T-cell (primary cell): ENCODE measurements around the gene ANK3. TPM values are rescaled to one million over a fixed set of nuclear protein-coding genes. Genes with fewer than 3 reads are reported as not detected.

Experiments used
- ATAC-seq, 4 experiments: fragments of 200-7000 bp in 3 of 4; fragments of 150-1000 bp in 1 of 4; cut with Tn5 transposase; replicated peaks in 1 of 4; 1 replicate in 3 of 4; 2 replicates in 1 of 4; pipeline ENCODE4 v1.10.0; 2021; ENCODE audit warnings: moderate library complexity in 3 of 4, mild to moderate bottlenecking in 2 of 4, moderate number of reproducible peaks in 1 of 4
- CTCF ChIA-PET, 2 donors: fragments of 300-600 bp; sonication (Branson Sonifier 250); formaldehyde crosslinking; loops; one replicate each; lab custom pipeline; 2022; ENCODE audit warnings: antibody characterized with exemption in 2 of 2; lab: Charles Lee
- POLR2A ChIA-PET, 2 donors: fragments of 300-600 bp; sonication (Branson Sonifier 250); formaldehyde crosslinking; loops; one replicate each; lab custom pipeline; 2022; ENCODE audit warnings: antibody characterized with exemption in 2 of 2; lab: Charles Lee
- DNase-seq, 35 experiments: peaks; one replicate each; pipeline versions ENCODE4 v3.0.0 to v3.0.0-alpha.2; 2013 to 2023
- H3K27ac ChIP-seq: one replicate; pipeline ENCODE4 v1.5.1; 2013; ENCODE audit warnings: low read length
- H3K27me3 ChIP-seq, 2 experiments: replicated peaks in 1 of 2; 1 replicate in 1 of 2; 2 replicates in 1 of 2; pipeline versions ENCODE4 v1.6.1 to v1.7.0; 2013; ENCODE audit warnings: low read length in 1 of 2, mixed read lengths in 1 of 2; ENCODE audit not compliant: control insufficient read depth in 2 of 2, insufficient read depth in 2 of 2; ENCODE audit errors: extremely low read depth in 1 of 2
- H3K36me3 ChIP-seq, 2 donors: 1 replicate in 1 of 2; 2 replicates in 1 of 2; pipeline versions ENCODE4 v1.6.1 to v1.7.0; 2013; ENCODE audit warnings: low read length in 1 of 2; ENCODE audit not compliant: control insufficient read depth in 2 of 2, insufficient read depth in 1 of 2; ENCODE audit errors: extremely low read depth in 1 of 2
- H3K4me1 ChIP-seq, 2 experiments: 1 replicate in 1 of 2; 2 replicates in 1 of 2; pipeline versions ENCODE4 v1.6.1 to v1.7.0; 2013; ENCODE audit warnings: low read length in 2 of 2, mixed read lengths in 1 of 2; ENCODE audit not compliant: insufficient read depth in 2 of 2, control insufficient read depth in 1 of 2; ENCODE audit errors: extremely low read depth in 1 of 2
- H3K4me3 ChIP-seq, 2 donors: 1 replicate in 1 of 2; 2 replicates in 1 of 2; pipeline versions ENCODE4 v1.5.1 to v1.7.0; 2013; ENCODE audit warnings: mild to moderate bottlenecking in 2 of 2, low read length in 1 of 2, moderate library complexity in 1 of 2; ENCODE audit not compliant: control insufficient read depth in 1 of 2; ENCODE audit errors: extremely low read depth in 1 of 2
- H3K9me3 ChIP-seq: 2 replicates; pipeline ENCODE4 v1.7.0; 2013
- H3K27ac Mint-ChIP-seq, 2 donors: one replicate each; pipeline ENCODE4 v1.8.0; 2020 to 2021; ENCODE audit warnings: mild to moderate bottlenecking in 2 of 2, mixed read lengths in 2 of 2
- H3K27me3 Mint-ChIP-seq, 2 donors: one replicate each; pipeline ENCODE4 v1.8.0; 2021 to 2022; ENCODE audit warnings: mixed read lengths in 2 of 2
- H3K36me3 Mint-ChIP-seq: one replicate; pipeline ENCODE4 v1.8.0; 2021; ENCODE audit warnings: mixed read lengths
- H3K4me1 Mint-ChIP-seq, 3 donors: one replicate each; pipeline ENCODE4 v1.8.0; 2020 to 2022; ENCODE audit warnings: mixed read lengths in 3 of 3, mild to moderate bottlenecking in 1 of 3
- H3K4me3 Mint-ChIP-seq, 3 donors: one replicate each; pipeline ENCODE4 v1.8.0; 2020 to 2022; ENCODE audit warnings: mild to moderate bottlenecking in 3 of 3, mixed read lengths in 3 of 3, moderate library complexity in 3 of 3
- H3K9me3 Mint-ChIP-seq, 3 donors: one replicate each; pipeline ENCODE4 v1.8.0; 2020 to 2022; ENCODE audit warnings: mixed read lengths in 3 of 3
- WGBS: methylation state at CpG from one replicate; pipeline ENCODE4 v1.1.5; 2013; ENCODE audit warnings: missing lambda C conversion rate; ENCODE audit not compliant: insufficient coverage; 5-methylcytosine and 5-hydroxymethylcytosine counted together
- total RNA-seq, 35 experiments: library from RNA in 6 of 35; stranded (reverse) in 6 of 35; fragments of 120-200 nt in 1 of 35; gene quantifications; one replicate each; pipeline versions ENCODE4 v1.2.1 to v1.2.4 and lab custom pipeline; 2013 to 2026

ANK3 gene
- total RNA-seq, 5 donors from 2014 or later (not counting 1 experiment from before 2014, with no cell fraction given): 43.0 to 74.8 (median 56.7) TPM

- Mint-ChIP-seq H3K27ac (no peak overlapping the region), H3K4me3 (no peak overlapping the region), H3K4me1 (no peaks in the 10 kb centered on the region), H3K27me3 (no peaks in the 10 kb centered on the region), H3K36me3 (peaks cover 36% of the 10 kb centered on the region), H3K9me3 (no peaks in the 10 kb centered on the region)
- Histone ChIP-seq H3K27me3 (no peaks in the 10 kb centered on the region), H3K4me3 (no peak overlapping the region), H3K9me3 (no peaks in the 10 kb centered on the region), H3K27ac (no peak overlapping the region), H3K4me1 (no peaks in the 10 kb centered on the region), H3K36me3 (peaks cover 0 to 33% of the 10 kb centered on the region in 2 donors)
- WGBS: no CpG with 5 or more reads among the region's 2 CpGs
- ChIA-PET CTCF (no interaction called here), POLR2A (interaction anchor here in 1 of 2 donors (0.6 kb wide), 1 partner anchor 91 kb away, joined by 8 read pairs; no protein-coding TSS in a partner anchor)
- no peak for DNase-seq
- ATAC-seq: no peak
Measured at GRCh38 chr10:60171436-60172013, 218.2 kb downstream of the ANK3 start.

- Mint-ChIP-seq H3K27me3 (no peaks in the 10 kb centered on the region), H3K36me3 (peaks cover 39% of the 10 kb centered on the region), H3K4me1 (no peaks in the 10 kb centered on the region), H3K27ac (no peak overlapping the region), H3K4me3 (no peak overlapping the region), H3K9me3 (no peaks in the 10 kb centered on the region)
- Histone ChIP-seq H3K36me3 (peaks cover 0 to 33% of the 10 kb centered on the region in 2 donors), H3K9me3 (no peaks in the 10 kb centered on the region), H3K4me1 (no peaks in the 10 kb centered on the region), H3K27ac (no peak overlapping the region), H3K27me3 (no peaks in the 10 kb centered on the region), H3K4me3 (no peak overlapping the region)
- DNase-seq (no peak), ATAC-seq (no peak)
- ChIA-PET CTCF (no interaction called here), POLR2A (no interaction called here)
- WGBS: 100% methylated on average over 2 of the region's 3 CpGs
Measured at GRCh38 chr10:60170250-60170649, 219.4 kb downstream of the ANK3 start.

- Mint-ChIP-seq H3K36me3 (peaks cover 43% of the 10 kb centered on the region), H3K27ac (no peak overlapping the region), H3K4me3 (no peak overlapping the region), H3K27me3 (no peaks in the 10 kb centered on the region), H3K4me1 (no peaks in the 10 kb centered on the region), H3K9me3 (no peaks in the 10 kb centered on the region)
- peaks cover 0 to 33% of the 10 kb centered on the region in 2 donors for H3K36me3 ChIP-seq
- no peak for ATAC-seq
- CTCF ChIA-PET: no interaction called here
- POLR2A ChIA-PET: no interaction called here
- no peak for DNase-seq
- H3K9me3 ChIP-seq: no peaks in the 10 kb centered on the region
- H3K4me3 ChIP-seq: no peak overlapping the region
- 80% methylated on average over 1 of the region's 2 CpGs for WGBS
- H3K27me3 ChIP-seq: no peaks in the 10 kb centered on the region
- H3K27ac ChIP-seq: no peak overlapping the region
- no peaks in the 10 kb centered on the region for H3K4me1 ChIP-seq
Measured at GRCh38 chr10:60169111-60169510, 220.6 kb downstream of the ANK3 start.

- no peaks in the 10 kb centered on the region for H3K9me3 Mint-ChIP-seq
- no peaks in the 10 kb centered on the region for H3K9me3 ChIP-seq
- POLR2A ChIA-PET: no interaction called here
- H3K27me3 ChIP-seq: no peaks in the 10 kb centered on the region
- ATAC-seq (no peak), DNase-seq (no peak)
- no peaks in the 10 kb centered on the region for H3K27me3 Mint-ChIP-seq
- no peak overlapping the region for H3K4me3 Mint-ChIP-seq
- peaks cover 51% of the 10 kb centered on the region for H3K36me3 Mint-ChIP-seq
- H3K36me3 ChIP-seq: peaks cover 0 to 14% of the 10 kb centered on the region in 2 donors
- no peak overlapping the region for H3K4me3 ChIP-seq
- no peak overlapping the region for H3K27ac ChIP-seq
- WGBS: no CpG with 5 or more reads among the region's 4 CpGs
- CTCF ChIA-PET: no interaction called here
- no peaks in the 10 kb centered on the region for H3K4me1 Mint-ChIP-seq
- no peak overlapping the region for H3K27ac Mint-ChIP-seq
- no peaks in the 10 kb centered on the region for H3K4me1 ChIP-seq
Measured at GRCh38 chr10:60167050-60167449, 222.6 kb downstream of the ANK3 start.

GRCh38 chr10:60163786-60164185 lies 225.9 kb downstream of the ANK3 start:
- H3K4me3 ChIP-seq: no peak overlapping the region
- H3K27ac Mint-ChIP-seq: no peak overlapping the region
- ATAC-seq (no peak), DNase-seq (no peak)
- H3K27me3 Mint-ChIP-seq: no peaks in the 10 kb centered on the region
- CTCF ChIA-PET: no interaction called here
- no peak overlapping the region for H3K27ac ChIP-seq
- H3K4me3 Mint-ChIP-seq: no peak overlapping the region
- POLR2A ChIA-PET: no interaction called here
- peaks cover 0 to 3% of the 10 kb centered on the region in 2 donors for H3K36me3 ChIP-seq
- H3K27me3 ChIP-seq: no peaks in the 10 kb centered on the region
- H3K4me1 Mint-ChIP-seq: no peaks in the 10 kb centered on the region
- peaks cover 56% of the 10 kb centered on the region for H3K36me3 Mint-ChIP-seq
- H3K9me3 Mint-ChIP-seq: no peaks in the 10 kb centered on the region
- no peaks in the 10 kb centered on the region for H3K9me3 ChIP-seq
- H3K4me1 ChIP-seq: no peaks in the 10 kb centered on the region

GRCh38 chr10:60162631-60163030 lies 227.0 kb downstream of the ANK3 start:
- DNase-seq: no peak
- ATAC-seq: no peak
- H3K4me1 ChIP-seq: no peaks in the 10 kb centered on the region
- H3K4me3 ChIP-seq: no peak overlapping the region
- H3K27ac ChIP-seq: no peak overlapping the region
- H3K4me1 Mint-ChIP-seq: no peaks in the 10 kb centered on the region
- H3K4me3 Mint-ChIP-seq: no peak overlapping the region
- ChIA-PET CTCF (no interaction called here), POLR2A (no interaction called here)
- no peaks in the 10 kb centered on the region for H3K27me3 ChIP-seq
- H3K36me3 ChIP-seq: peaks cover 0 to 3% of the 10 kb centered on the region in 2 donors
- no peaks in the 10 kb centered on the region for H3K27me3 Mint-ChIP-seq
- H3K27ac Mint-ChIP-seq: no peak overlapping the region
- H3K9me3 ChIP-seq: no peaks in the 10 kb centered on the region
- peaks cover 54% of the 10 kb centered on the region for H3K36me3 Mint-ChIP-seq
- H3K9me3 Mint-ChIP-seq: no peaks in the 10 kb centered on the region
- WGBS: no CpG with 5 or more reads among the region's 1 CpG
